HT1080 (cell line): ENCODE measurements around the gene SUCO. TPM values are rescaled to one million over a fixed set of nuclear protein-coding genes. Genes with fewer than 3 reads are reported as not detected.
"Not testable (repeated sequence)": the region's sequence is repeated elsewhere in the genome, so short reads cannot be mapped to it uniquely, and the experiment has no call there.

Experiments
- DNase-seq: peaks from one replicate; pipeline ENCODE4 v3.0.0-alpha.2; 2015; ENCODE audit warnings: low read depth
- total RNA-seq: library from RNA; depleted of rRNA; stranded (reverse); fragments of >200 nt; shearing (Covaris generic); gene quantifications from 2 replicates; pipeline ENCODE4 v1.2.3, GENCODE V29; 2014

The SUCO gene
- total RNA-seq, 1 experiment from 2014 or later: 16.2 TPM

DNA sequence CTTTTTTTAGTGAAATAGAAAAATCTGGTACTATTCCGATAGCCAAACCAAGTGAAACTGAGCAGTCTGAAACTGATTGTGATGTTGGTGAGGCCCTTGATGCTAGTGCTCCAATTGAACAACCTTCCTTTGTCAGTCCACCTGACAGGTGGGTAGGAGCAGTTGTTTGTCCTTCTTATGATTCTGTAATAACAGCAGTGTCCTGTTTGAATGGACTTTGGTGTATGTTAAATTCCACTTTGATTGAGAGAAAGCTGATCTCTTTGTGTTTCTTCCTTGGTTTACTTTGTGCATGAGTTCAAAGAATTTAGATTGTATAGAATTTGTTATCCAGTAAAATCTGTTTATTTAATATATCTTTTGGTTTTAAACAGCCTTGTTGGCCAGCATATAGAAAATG lies 24.3 kb downstream of the SUCO start:
- no peak for DNase-seq

DNA sequence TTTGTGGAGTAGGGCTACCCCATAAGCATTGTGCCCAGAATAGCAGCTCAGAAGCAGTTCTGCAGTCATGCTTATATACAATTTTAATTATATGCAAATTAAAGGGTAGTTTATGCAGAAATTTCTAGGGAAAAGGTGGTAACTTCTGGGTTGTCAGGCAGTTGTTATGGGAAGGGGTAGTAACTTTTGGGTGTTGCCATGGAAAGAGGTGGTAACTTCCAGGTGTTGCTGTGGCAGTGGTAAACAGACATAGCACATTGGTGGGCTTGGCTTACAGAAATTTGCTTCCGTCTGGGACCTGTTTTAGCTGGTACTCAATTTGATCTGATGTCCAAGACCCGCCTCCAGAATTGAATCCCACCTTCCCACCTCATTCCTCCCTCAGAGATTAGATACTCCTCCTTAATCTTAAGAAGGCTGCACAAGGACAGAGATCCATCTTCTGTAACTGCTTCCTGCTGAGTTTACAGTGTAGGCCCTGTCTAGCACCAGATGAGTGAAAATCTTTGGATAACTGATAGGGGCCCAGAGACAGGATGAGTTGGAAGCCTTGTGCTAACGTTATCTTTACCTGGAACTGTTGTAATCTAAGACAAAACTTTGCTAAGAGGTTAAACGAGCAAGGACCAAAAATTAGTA lies 26.7 kb downstream of the SUCO start:
- DNase-seq: no peak

DNA sequence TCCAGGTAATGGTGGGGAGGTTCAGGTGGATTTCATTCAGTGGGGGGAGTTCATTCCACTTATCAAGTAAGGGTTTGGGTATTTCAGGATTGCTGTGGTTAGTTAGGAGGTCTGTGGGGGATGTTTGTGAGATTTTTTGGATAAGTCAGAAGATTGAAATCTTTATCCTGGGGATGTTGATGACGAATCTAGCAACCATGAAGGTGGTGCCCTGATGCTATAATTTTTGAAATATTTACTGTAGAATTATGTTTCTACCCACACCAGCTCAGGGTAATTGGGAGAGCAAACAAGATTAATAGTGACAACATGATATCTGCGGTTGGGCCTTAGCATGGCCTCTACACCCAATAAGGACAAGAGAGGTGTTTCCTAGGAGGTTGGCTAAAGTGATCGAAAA lies 28.3 kb downstream of the SUCO start:
- DNase-seq: no peak

DNA sequence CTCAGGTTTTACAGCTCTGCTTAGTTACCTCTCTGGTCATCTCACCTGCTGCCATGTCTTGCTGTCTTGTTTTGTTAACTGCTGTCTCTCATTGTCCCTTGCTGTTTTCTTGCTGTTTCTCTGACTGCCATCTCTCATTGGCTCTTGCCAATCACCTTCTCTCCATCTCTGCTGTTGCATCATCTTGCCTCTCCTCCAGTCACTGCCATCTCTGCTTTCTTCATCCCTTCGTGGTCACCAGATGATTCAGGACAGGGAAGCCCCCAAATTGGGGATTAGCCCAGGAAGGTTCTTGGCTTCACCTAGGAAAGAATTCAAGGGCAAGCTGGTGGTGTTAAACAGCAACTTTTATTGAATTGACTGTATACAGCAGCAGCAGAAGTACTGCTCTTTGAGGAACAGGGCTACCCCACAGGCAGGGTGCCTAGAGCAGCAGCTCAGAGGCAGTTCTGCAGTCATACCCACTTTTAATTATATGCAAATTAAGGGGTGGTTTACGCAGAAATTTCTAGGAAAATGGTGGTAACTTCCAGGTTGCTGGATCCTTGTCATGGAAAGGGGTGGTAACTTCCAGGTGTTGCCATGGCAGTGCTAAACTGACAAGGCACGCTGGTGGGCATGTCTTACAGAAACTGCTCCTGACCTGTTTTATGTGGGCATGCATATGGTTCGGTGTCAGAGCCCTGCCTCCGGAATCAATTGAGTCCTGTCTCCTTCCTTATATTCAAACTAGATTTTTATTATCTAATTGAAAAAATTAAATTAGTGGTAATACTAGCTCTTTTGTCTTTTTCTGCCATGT lies 33.4 kb downstream of the SUCO start:
- no peak for DNase-seq

DNA sequence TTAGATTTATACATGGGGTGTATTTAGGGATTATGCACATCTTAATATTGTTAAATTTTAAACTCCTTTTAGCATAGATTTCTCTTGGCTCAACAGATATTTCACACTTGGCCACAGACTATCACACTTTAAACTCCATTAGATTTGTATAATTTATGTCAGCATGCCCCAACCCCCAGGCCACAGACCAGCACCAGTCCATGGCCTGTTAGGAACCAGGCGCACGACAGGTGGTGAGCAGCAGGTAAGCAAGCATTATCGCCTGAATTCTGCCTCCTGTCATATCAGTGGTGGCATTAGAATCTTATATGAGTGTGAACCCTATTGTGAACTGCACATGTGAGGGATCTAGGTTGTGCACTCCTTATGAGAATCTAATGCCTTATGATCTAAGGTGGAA lies 34.8 kb downstream of the SUCO start:
- DNase-seq: no peak

DNA sequence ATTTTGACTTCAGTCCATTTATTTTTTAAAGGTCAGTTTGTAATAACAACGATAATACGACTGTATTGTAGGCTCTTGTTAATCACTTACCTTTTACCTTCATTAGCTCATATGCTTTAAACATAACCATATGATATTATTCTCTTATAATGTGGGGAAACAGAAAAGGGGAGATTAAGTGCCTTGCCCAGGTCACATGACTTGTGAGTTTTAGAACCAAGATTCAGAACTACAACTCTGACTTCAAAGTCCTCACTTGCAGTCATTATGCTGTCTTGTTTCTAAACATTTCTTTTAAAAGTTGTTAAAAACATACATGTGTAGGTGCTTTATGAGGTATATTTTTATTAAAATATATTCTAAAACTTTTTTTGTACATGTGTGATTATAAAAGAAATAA lies 41.1 kb downstream of the SUCO start:
- no peak for DNase-seq

DNA sequence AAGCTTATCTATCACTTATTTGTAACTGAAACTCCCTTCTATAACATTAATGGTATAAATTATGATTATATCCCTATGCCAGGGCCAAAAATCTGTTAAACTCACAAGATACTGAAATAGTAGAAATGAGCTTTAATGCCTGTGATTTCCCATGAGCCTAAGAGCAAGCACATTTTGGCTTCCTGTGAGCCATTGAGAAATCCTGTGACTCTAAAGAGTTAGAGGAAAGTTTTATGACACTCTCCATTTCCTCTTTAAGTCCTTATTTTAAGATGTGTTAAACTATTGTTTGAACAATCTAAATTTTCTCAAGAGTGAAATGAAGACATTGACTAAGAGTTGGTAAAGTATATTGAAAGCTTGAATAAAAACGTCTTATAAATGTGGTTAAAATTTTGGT lies 45.6 kb downstream of the SUCO start:
- no peak for DNase-seq

DNA sequence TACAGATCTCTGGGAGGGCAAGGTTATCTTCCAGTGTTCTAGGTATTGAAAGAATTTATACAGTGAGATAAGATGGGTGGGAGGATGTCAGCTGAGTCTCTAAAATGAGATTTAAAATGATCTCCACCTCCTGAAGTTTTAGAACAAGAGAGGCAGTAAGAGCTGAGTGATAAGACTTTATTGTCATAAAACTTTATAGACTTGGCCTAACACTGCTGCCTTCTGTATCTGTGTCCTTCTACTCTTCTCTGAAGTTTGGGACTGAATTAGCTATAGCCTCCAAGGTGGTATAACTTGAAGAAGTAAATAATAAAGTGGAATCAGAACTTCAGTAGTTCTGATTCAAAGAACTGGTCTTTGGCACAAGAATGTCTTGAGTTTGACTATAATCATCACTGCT lies 48.3 kb downstream of the SUCO start:
- DNase-seq: no peak

DNA sequence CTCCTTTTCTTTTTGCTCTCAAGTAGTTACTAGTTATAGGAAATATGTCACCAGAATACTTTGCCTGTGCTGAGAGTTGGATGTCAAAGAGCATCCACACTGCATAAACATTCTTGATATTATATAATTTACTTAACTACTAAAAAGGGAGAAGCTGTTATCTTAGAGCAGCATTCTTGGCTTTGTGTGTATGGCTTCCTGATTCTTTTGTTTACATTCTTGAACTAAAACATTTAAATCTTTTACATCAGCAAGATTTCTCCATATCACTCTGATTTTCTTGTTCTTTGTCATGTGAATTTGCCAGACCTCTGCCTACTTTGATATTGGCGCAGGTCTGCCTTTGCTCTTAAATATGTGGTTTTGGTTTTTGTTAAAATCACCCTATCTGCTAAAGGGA lies 48.8 kb downstream of the SUCO start:
- DNase-seq: no peak

DNA sequence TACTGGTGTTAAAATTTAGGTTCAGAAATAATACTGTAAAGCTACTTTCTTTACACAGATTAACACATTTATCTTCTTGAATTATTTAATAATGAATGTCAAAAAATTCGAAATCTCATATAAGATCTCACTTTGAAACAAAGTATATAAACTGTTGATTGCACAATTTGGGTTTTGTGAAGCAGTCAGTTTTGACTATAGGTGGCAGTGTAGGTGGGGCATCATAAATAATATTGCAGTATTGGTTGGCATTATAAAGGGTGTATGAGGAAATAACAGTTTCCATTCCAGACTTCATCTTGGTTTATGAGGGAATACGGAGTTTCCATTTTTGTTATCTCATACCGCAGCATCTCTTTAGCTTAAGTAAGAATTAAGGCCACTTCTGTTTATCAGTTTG lies 49.9 kb downstream of the SUCO start:
- DNase-seq: no peak

DNA sequence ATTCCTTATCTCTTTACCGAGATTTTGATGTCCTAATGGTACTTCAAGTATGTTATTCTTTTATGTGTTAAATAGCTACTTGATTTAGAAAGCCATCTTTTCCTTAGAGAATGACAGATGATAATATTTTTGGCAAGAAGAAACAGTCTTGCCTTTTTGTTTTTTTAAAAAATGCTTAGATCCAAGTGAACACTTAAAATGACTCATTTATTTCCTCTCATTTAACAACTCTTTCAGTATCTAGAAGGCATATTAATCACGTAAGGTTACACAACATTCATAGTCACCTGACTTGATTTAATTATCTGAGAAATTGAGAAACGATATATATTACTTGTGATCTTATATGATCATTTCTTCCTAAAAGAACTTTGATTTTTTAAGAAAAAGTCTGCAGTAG lies 52.4 kb downstream of the SUCO start:
- DNase-seq: peak; percentile 48

DNA sequence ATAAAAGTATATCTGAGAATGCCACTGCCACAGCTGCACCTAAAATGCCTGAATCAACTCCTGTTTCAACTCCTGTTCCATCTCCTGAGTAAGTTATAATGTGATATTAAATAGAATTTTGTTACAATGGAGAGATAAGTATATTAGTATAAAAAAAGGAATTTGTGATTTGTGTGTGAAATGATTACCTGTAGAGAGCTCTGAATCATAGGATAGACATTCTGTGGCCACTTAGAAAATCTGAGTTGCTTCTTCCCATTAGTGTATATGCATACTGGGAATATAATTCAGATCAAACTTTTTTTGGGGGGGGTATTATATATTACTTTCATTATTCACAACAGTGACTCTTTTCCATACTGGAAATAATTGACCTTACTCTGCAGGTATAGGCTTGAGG lies 52.9 kb downstream of the SUCO start:
- DNase-seq: peak; percentile 43

DNA sequence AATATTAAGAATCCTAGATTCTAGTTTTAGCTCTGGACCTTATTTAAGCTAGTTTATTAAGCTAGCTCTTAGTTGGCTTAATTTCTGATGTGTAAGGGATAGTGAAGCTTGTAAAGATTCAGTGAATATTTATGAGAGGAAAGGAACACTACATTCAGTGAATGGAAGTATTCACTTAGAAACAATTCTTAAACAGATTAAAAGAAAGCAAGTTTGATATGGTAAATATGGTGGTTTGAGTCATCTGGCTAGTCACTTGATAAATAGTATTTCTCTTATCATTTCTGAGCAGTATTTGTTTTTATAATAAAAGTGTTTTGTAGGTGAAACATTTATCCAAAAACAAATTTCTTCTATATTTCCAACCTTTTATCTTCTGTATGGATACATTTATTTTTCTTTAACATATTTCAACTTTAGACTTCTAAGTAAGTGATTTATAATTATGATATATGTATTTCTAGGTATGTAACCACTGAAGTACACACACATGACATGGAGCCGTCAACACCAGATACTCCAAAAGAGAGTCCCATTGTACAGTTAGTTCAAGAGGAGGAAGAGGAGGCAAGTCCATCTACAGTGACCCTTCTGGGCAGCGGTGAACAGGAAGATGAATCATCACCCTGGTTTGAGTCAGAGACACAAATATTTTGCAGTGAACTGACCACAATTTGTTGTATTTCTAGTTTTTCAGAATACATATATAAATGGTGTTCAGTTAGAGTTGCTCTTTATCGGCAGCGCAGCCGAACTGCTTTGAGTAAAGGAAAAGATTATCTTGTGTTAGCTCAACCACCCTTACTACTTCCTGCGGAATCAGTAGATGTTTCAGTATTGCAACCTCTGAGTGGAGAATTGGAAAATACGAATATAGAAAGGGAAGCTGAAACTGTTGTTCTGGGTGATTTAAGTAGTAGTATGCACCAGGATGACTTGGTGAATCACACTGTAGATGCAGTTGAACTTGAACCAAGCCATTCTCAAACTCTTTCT lies 55.6 kb downstream of the SUCO start:
- DNase-seq: peak; percentile 95

DNA sequence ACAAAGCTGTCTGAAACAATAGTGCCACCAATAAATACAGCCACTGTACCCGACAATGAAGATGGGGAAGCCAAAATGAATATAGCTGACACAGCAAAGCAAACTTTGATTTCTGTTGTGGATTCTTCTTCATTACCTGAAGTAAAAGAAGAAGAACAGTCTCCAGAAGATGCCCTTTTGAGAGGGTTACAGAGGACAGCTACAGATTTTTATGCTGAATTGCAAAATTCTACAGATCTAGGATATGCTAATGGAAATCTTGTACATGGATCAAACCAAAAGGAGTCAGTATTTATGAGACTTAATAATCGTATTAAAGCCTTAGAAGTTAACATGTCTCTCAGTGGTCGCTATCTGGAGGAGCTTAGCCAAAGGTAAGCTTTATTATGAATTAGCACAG lies 56.6 kb downstream of the SUCO start:
- no peak for DNase-seq

DNA sequence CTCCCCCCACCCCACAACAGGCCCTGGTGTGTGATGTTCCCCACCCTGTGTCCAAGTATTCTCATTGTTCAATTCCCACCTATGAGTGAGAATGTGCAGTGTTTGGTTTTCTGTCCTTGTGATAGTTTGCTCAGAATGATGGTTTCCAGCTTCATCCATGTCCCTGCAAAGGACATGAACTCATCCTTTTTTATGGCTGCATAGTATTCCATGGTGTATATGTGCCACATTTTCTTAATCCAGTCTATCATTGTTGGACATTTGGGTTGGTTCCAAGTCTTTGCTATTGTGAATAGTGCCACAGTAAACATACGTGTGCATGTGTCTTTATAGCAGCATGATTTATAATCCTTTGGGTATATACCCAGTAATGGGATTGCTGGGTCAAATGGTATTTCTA lies 58.5 kb downstream of the SUCO start:
- not testable (repeated sequence) for DNase-seq

DNA sequence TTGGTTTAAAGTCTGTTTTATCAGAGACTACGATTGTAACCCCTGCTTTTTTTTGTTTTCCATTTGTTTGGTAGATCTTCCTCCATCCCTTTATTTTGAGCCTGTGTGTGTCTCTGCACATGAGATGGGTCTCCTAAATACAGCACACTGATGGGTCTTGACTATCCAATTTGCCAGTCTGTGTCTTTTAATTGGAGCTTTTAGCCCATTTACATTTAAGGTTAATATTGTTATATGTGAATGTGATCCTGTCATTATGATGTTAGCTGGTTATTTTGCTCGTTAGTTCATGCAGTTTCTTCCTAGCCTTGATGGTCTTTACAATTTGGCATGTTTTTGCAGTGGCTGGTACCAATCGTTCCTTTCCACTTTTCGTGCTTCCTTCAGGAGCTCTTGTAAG lies 62.1 kb downstream of the SUCO start:
- not testable (repeated sequence) for DNase-seq

DNA sequence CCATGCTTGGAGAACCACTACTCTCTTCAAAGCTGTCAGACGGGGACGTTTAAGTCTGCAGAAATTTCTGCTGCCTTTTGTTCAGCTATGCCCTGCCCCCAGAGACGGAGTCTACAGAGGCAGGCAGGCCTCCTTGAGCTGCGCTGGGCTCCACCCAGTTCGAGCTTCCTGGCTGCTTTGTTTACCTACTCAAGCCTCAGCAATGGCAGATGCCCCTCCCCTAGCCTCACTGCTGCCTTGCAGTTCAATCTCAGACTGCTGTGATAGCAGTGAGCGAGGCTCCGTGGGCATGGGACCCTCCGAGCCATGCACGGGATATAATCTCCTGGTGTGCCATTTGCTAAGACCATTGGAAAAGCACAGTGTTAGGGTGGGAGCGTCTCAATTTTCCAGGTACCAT lies 63.8 kb downstream of the SUCO start:
- not testable (repeated sequence) for DNase-seq

DNA sequence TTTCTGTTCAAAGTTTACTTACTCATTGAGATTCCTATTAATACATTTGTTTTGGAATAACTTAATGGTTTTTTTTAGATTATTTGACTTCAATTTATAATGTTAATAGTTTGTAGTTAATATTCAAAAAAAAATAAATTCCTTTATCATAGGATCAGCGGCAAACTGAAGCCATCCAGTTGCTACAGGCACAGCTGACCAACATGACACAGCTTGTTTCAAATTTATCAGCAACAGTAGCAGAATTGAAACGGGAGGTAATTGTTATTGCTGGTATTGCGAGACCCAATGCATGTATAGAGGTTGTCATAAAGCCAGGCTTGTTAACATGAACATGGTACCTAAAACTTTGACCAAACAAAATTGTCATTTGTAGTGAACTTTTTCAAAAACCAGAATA lies 67.0 kb downstream of the SUCO start:
- no peak for DNase-seq

DNA sequence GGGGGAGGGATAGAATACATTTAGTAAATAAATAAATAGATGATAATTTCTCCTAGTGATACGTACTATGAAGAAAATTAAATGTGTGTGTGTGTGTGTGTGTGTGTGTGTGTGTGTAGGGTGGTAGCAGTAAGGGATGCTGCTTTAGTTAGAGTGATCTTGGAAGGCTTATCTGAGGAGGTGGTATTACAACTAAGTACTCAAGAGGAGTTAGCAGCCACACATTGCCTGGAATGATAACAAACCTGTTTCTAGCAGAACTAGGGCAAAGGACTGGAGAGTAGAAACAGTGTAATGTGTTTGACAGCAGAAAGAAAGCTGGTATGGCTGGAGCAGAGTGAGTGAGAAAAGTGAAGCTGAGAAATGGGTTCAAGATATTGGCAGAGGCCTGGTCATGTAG lies 67.7 kb downstream of the SUCO start:
- no peak for DNase-seq

DNA sequence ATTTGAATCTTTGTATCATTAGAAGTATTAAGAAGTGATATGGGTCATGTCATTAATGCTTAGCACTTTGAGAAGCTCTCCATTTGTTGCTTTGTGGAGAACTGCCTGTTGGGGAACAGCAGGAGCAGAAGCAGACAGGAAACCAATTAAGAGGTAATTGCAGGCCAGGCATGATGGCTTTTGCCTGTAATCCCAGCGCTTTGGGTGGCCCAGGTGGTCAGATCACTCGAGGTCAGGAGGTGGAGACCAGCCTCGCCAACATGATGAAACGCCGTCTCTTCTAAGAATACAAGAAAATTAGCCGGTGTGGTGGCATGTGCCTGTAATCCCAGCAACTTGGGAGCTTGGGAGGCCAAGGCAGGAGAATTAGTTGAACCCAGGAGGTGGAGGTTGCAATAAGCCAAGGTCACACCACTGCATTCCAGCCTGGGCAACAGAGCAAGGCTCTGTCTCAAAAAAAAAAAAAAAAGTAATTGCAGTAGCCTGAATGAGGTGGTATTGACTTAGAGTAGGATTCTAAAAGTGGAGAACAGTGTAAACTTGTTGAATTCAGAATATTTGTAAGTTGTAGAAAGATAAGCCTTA lies 68.2 kb downstream of the SUCO start:
- no peak for DNase-seq

DNA sequence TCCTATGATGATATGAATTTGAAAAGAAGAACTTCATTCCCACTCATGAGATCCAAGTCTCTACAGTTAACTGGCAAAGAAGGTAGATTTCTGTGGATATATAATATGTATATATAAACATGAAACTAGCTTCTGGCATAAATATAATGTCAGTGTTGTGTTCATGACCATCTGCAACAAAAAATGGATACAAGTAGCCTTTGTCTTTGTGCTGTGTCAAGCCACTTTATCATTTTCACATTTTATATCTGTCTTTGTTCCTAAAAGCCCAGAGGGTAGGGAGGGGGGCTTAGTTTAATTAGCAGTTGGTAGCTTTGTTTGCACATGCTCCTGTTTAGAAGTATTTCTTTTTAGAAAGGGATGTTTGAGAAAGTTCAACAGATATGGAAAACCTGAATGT lies 69.8 kb downstream of the SUCO start:
- DNase-seq: no peak

DNA sequence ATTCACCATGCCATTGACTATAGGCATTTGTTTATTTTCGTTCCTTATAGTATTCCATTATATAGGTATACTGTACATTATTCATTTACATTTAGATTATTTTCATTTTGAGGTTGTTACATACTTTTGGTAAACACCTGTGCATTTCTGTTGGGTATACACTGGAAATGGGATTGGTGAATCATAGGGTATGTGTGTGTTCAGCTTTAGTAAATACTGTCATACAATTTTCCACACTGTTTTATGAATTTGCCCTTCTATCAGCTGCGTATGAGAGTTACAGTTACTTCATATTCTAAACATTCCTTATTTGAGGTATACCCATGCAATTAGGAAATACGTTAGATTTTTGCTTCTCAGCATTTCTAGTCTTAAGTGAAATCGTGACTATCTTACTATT lies 70.9 kb downstream of the SUCO start:
- no peak for DNase-seq
